K562 (cell line): ENCODE results near the gene ANO2. TPM values are rescaled to one million over a fixed set of nuclear protein-coding genes. Genes with fewer than 3 reads are reported as not detected.

Experiments
- ATAC-seq: fragments of 200-7000 bp; cut with Tn5 transposase; 3 replicates; pipeline ENCODE4 v1.9.1; 2020; ENCODE audit warnings: moderate library complexity
- BruUV-seq: library from RNA; stranded (reverse); fragments of 400-500 nt; replicated peaks from 2 replicates; lab custom pipeline; 2021; lab: Mats Ljungman, UMichigan
- CTCF ChIA-PET: fragments of 300-600 bp; formaldehyde crosslinking; extraction: SDS; loops from one replicate; lab custom pipeline; 2021; ENCODE audit warnings: low intra/inter-chr PET ratio; lab: Yijun Ruan, JAX
- POLR2A ChIA-PET: fragments of 300-600, 350-650 bp; sonication (Branson Sonifier 250); formaldehyde crosslinking; extraction: SDS; loops from one replicate; lab custom pipeline; 2021; ENCODE audit warnings: antibody characterized with exemption, inconsistent platforms; lab: Yijun Ruan, JAX
- DNase-seq, 4 experiments: peaks; one replicate each; pipeline versions ENCODE4 v3.0.0 to v3.0.0-alpha.2; 2011 to 2018; ENCODE audit warnings: low spot score in 3 of 4, mixed read lengths in 3 of 4; ENCODE audit errors: extremely low read depth in 1 of 4
- FAIRE-seq: peaks from 2 replicates; lab custom pipeline; 2011; peaks lifted over from hg19 to GRCh38; lab: Jason Lieb, UNC
- H2AFZ ChIP-seq: 2 replicates; pipeline ENCODE4 v1.6.0; 2011; ENCODE audit warnings: low read depth, low read length, control low read depth, inconsistent platforms
- H3K27ac ChIP-seq: fragments of 200-600 bp; 3 replicates; pipeline ENCODE4 v1.8.0; 2011; ENCODE audit warnings: low read depth, mild to moderate bottlenecking, control low read depth, inconsistent platforms, low read length, moderate library complexity, mixed read lengths; ENCODE audit errors: extremely low read depth
- H3K27me3 ChIP-seq, 2 experiments: fragments of 300-600 bp in 1 of 2; 2 replicates in 1 of 2; 3 replicates in 1 of 2; pipeline versions ENCODE4 v1.6.0 to v1.8.0; 2011; ENCODE audit warnings: inconsistent platforms in 2 of 2, low read length in 2 of 2, mild to moderate bottlenecking in 1 of 2, mixed read lengths in 1 of 2, moderate library complexity in 1 of 2; ENCODE audit not compliant: control insufficient read depth in 2 of 2, insufficient read depth in 2 of 2
- H3K36me3 ChIP-seq: fragments of 300-600 bp; 3 replicates; pipeline ENCODE4 v1.8.0; 2011; ENCODE audit warnings: mild to moderate bottlenecking, low read length, inconsistent platforms; ENCODE audit not compliant: control insufficient read depth, insufficient read depth
- H3K4me1 ChIP-seq, 2 experiments: fragments of 200-600 bp in 1 of 2; replicated peaks in 1 of 2; 2 replicates in 1 of 2; 3 replicates in 1 of 2; pipeline versions ENCODE4 v1.5.1 to v1.8.0; 2011; ENCODE audit warnings: inconsistent platforms in 2 of 2, low read length in 2 of 2, mild to moderate bottlenecking in 1 of 2, mixed read lengths in 1 of 2, moderate library complexity in 1 of 2; ENCODE audit not compliant: control insufficient read depth in 2 of 2, insufficient read depth in 2 of 2
- H3K4me2 ChIP-seq: 2 replicates; pipeline ENCODE4 v1.6.1; 2011; ENCODE audit warnings: low read length, control low read depth, inconsistent platforms, mixed read lengths; ENCODE audit not compliant: insufficient read depth
- H3K4me3 ChIP-seq: fragments of 200-600 bp; sonication (generic), shearing (Covaris generic); 2 replicates; pipeline ENCODE4 v1.5.1; 2016; ENCODE audit warnings: control low read depth, inconsistent platforms
- H3K79me2 ChIP-seq: fragments of 200-600 bp; 3 replicates; pipeline ENCODE4 v1.8.0; 2011; ENCODE audit warnings: low read length, inconsistent platforms; ENCODE audit not compliant: control insufficient read depth, insufficient read depth
- H3K9ac ChIP-seq, 2 experiments: 2 replicates each; pipeline versions ENCODE4 v1.6.0 to v1.6.1; 2011; ENCODE audit warnings: low read depth in 2 of 2, low read length in 2 of 2, control low read depth in 1 of 2, inconsistent platforms in 1 of 2, mild to moderate bottlenecking in 1 of 2, mixed read lengths in 1 of 2; ENCODE audit not compliant: insufficient read depth in 1 of 2
- H3K9me1 ChIP-seq: one replicate; pipeline ENCODE4 v1.6.0; 2011; ENCODE audit warnings: inconsistent platforms, mild to moderate bottlenecking, low read length, moderate library complexity; ENCODE audit not compliant: control insufficient read depth, insufficient read depth
- H3K9me3 ChIP-seq: replicated peaks from 2 replicates; pipeline ENCODE4 v1.5.1; 2011; ENCODE audit warnings: low read depth, low read length, inconsistent platforms; ENCODE audit not compliant: control insufficient read depth, insufficient read depth
- H4K20me1 ChIP-seq: replicated peaks from 2 replicates; pipeline ENCODE4 v1.6.1; 2011; ENCODE audit warnings: low read length, inconsistent platforms, mixed read lengths; ENCODE audit not compliant: control insufficient read depth, insufficient read depth
- ATF6 ChIP-seq: sonication (generic); formaldehyde crosslinking; IDR thresholded peaks from 2 replicates; pipeline ENCODE4 v1.4.0; 2020; ENCODE audit warnings: mild to moderate bottlenecking, missing genetic modification reagents
- FOXJ2 ChIP-seq: fragments of 200-800 bp; sonication (Bioruptor generic); IDR thresholded peaks from 2 replicates; pipeline ENCODE4 v1.6.1; 2016; ENCODE audit warnings: missing genetic modification characterization, missing compliant biosample characterization
- HDAC6 ChIP-seq: IDR thresholded peaks from 2 replicates; pipeline ENCODE4 v1.6.1; 2012; ENCODE audit warnings: low read depth, mild to moderate bottlenecking, control low read depth, inconsistent platforms, low read length, moderate library complexity
- HNRNPL ChIP-seq: fragments of 200-400 bp; formaldehyde crosslinking; IDR thresholded peaks from 2 replicates; pipeline ENCODE4 v1.6.1; 2017; ENCODE audit warnings: low read depth, mild to moderate bottlenecking, low read length
- MLLT1 ChIP-seq, 2 experiments: fragments of 450-650 bp; IDR thresholded peaks; 2 replicates each; pipeline ENCODE4 v1.6.1; 2016
- NFIX ChIP-seq: fragments of 250-450 bp; sonication (Bioruptor Pico); IDR thresholded peaks from 2 replicates; pipeline ENCODE4 v1.4.0; 2020; ENCODE audit warnings: low read depth, mild to moderate bottlenecking, moderate library complexity
- PHF8 ChIP-seq: fragments of 200-600 bp; sonication (generic); IDR thresholded peaks from 2 replicates; pipeline ENCODE4 v1.6.1; 2012; ENCODE audit warnings: mixed run types, mild to moderate bottlenecking, inconsistent platforms, low read length, moderate library complexity, borderline replicate concordance
- RAD51 ChIP-seq: fragments of 450-650 bp; IDR thresholded peaks from 2 replicates; pipeline ENCODE4 v1.7.1; 2016; ENCODE audit warnings: low read depth, mild to moderate bottlenecking, borderline replicate concordance
- SIRT6 ChIP-seq: IDR thresholded peaks from one replicate; pipeline ENCODE4 v1.6.1; 2012; ENCODE audit warnings: low read depth, mild to moderate bottlenecking, control low read depth, inconsistent platforms, low read length, moderate library complexity
- STAT5B ChIP-seq: fragments of 250-450 bp; sonication (Bioruptor Pico); IDR thresholded peaks from 2 replicates; pipeline ENCODE4 v1.8.0; 2021; ENCODE audit warnings: mild to moderate bottlenecking, inconsistent platforms
- TAF15 ChIP-seq: fragments of 200-400 bp; formaldehyde crosslinking; IDR thresholded peaks from 2 replicates; pipeline ENCODE4 v1.6.1; 2017; ENCODE audit warnings: mild to moderate bottlenecking, low read depth, low read length, moderate library complexity
- TCF3 ChIP-seq: sonication (generic); formaldehyde crosslinking; IDR thresholded peaks from 2 replicates; pipeline ENCODE4 v1.4.0; 2020; ENCODE audit warnings: mild to moderate bottlenecking, missing genetic modification reagents
- THRB ChIP-seq: fragments of 450-650 bp; formaldehyde crosslinking; conservative IDR thresholded peaks from 2 replicates; pipeline ENCODE4 v1.4.0; 2022; ENCODE audit warnings: mild to moderate bottlenecking, missing genetic modification characterization
- YY1 ChIP-seq, 3 experiments: IDR thresholded peaks; 2 replicates each; pipeline ENCODE4 v1.6.1; 2011; ENCODE audit warnings: low read length in 2 of 3, mild to moderate bottlenecking in 2 of 3, moderate library complexity in 2 of 3, borderline replicate concordance in 1 of 3, control low read depth in 1 of 3, low read depth in 1 of 3; ENCODE audit not compliant: insufficient read depth in 3 of 3, insufficient replicate concordance in 2 of 3, control insufficient read depth in 1 of 3, insufficient read length in 1 of 3; ENCODE audit errors: extremely low read depth in 1 of 3
- ZFP36 ChIP-seq: fragments of 150-350 bp; IDR thresholded peaks from 2 replicates; pipeline ENCODE4 v1.6.1; 2018; ENCODE audit warnings: low read length, low read depth; ENCODE audit not compliant: partially characterized antibody
- ZNF12 ChIP-seq: sonication (generic); formaldehyde crosslinking; IDR thresholded peaks from 2 replicates; pipeline ENCODE4 v1.4.0; 2020; ENCODE audit warnings: mild to moderate bottlenecking, missing genetic modification reagents
- WGBS: fragments of 100-300 bp; shearing (Covaris generic); methylation state at CpG from one replicate; pipeline ENCODE4 v1.1.6; 2016; ENCODE audit warnings: low coverage, mixed read lengths; ENCODE audit not compliant: insufficient coverage; ENCODE audit errors: missing lambda C conversion rate; 5-methylcytosine and 5-hydroxymethylcytosine counted together
- in situ Hi-C: fragments of 300-500 bp; cut with MboI; formaldehyde crosslinking; loops from 4 replicates; pipeline ENCODE4 v1.15.0; 2018; ENCODE audit warnings: inconsistent platforms, mixed read lengths
- intact Hi-C: fragments of 100-400 bp; cut with micrococcal nuclease; formaldehyde crosslinking; loops from 2 replicates; pipeline ENCODE4 v1.14.2; 2022
- polyA plus RNA-seq, 8 experiments: library from polyadenylated mRNA; depleted of rRNA in 4 of 8; stranded (reverse) in 5 of 8; unstranded in 3 of 8; fragments of >200 nt; fragmentation: Nextera tagmentation in 2 of 8; fragmentation: Illumina TruSeq in 1 of 8; extraction: Ambion mirVana in 2 of 8; extraction: Trizol in 1 of 8; gene quantifications; 2 replicates each; pipeline versions ENCODE4 v1.2.1 to v1.2.3, GENCODE V29; 2011 to 2014; ENCODE audit warnings: inconsistent platforms in 1 of 8, missing spikeins in 1 of 8
- total RNA-seq, 7 experiments: library from RNA; depleted of rRNA in 6 of 7; stranded (reverse); fragments of >200 nt in 6 of 7; fragmentation: Illumina TruSeq in 2 of 7; extraction: Trizol in 2 of 7; gene quantifications; 2 replicates each; pipeline versions ENCODE4 v1.2.1 to v1.2.3, GENCODE V29; 2011 to 2021; ENCODE audit warnings: low replicate concordance in 1 of 7

ANO2 gene
- total and polyA plus RNA-seq, 9 of the 15 experiments (the other 6 are each of a cell fraction or from before 2014, with no cell fraction given), result 0.64 TPM; not detected in 8

GRCh38 chr12:5599378-5599777, 345.7 kb downstream of the ANO2 start:
- no TSS peak for BruUV-seq
- ChIA-PET POLR2A (interaction anchor here (0.5 to 0.7 kb wide), 2 partner anchors 8 to 12 kb away, joined by 3 read pairs; no protein-coding TSS in a partner anchor), CTCF (no interaction called here)
- FAIRE-seq (no peak), DNase-seq (no peak), ATAC-seq (no peak)
- H3K9ac ChIP-seq, result no peak overlapping the region
- no peak overlapping the region for H2AFZ ChIP-seq
- H3K4me2 ChIP-seq, result no peak overlapping the region
- H3K9me1 ChIP-seq, result no peaks in the 10 kb centered on the region
- WGBS, result 0% methylated on average over 3 of the region's 4 CpGs
- no peak overlapping the region for H3K27ac ChIP-seq
- H3K4me1 ChIP-seq, result no peaks in the 10 kb centered on the region
- intact Hi-C loops (no loop called here), in situ Hi-C loops (no loop called here)
- no peaks in the 10 kb centered on the region for H4K20me1 ChIP-seq
- no peaks in the 10 kb centered on the region for H3K36me3 ChIP-seq
- H3K79me2 ChIP-seq, result no peaks in the 10 kb centered on the region
- H3K27me3 ChIP-seq, result no peaks in the 10 kb centered on the region; a peak in 1 of 5 replicates
- no peak overlapping the region for H3K4me3 ChIP-seq
- no peaks in the 10 kb centered on the region for H3K9me3 ChIP-seq
- TF ChIP-seq NFIX (CRISPR knock-in tag) (no peak), THRB (no peak), ZFP36 (no peak), HDAC6 (no peak), FOXJ2 (tag) (no peak), STAT5B (CRISPR knock-in tag) (no peak), SIRT6 (no peak), TAF15 (no peak), ATF6 (CRISPR knock-in tag) (no peak), MLLT1 (IDR thresholded peaks at IDR 0.05) (no peak), ZNF12 (CRISPR knock-in tag) (no peak), RAD51 (no peak), TCF3 (CRISPR knock-in tag) (no peak), PHF8 (no peak), YY1 (IDR thresholded peaks at IDR 0.05; ENCODE audit: borderline replicate concordance in 1 of 3, control insufficient read depth in 1 of 3, extremely low read depth in 1 of 3, insufficient read depth in 3 of 3, insufficient read length in 1 of 3, insufficient replicate concordance in 2 of 3, low read depth in 1 of 3, low read length in 2 of 3) (no peak), HNRNPL (no peak)
